Breast epithelium (tissue), 3 donors: Measurements from ENCODE around the gene URB2.

ENCODE experiments used
- POLR2A ChIP-seq: fragments of 450-650 bp; IDR thresholded peaks from one replicate; pipeline ENCODE4 v1.6.1; 2016; ENCODE audit warnings: antibody characterized with exemption, mild to moderate bottlenecking, moderate library complexity
- POLR2AphosphoS5 ChIP-seq, 3 donors: sonication (generic); formaldehyde crosslinking; IDR thresholded peaks; one replicate each; pipeline ENCODE4 v1.6.1; 2017; ENCODE audit warnings: antibody characterized with exemption in 3 of 3
- TF ChIP-seq, protein P1 (sequence below), 3 donors: fragments of 450-650 bp; IDR thresholded peaks; one replicate each; pipeline ENCODE4 v1.5.1; 2016 to 2017; ENCODE audit warnings: antibody characterized with exemption in 3 of 3, mild to moderate bottlenecking in 3 of 3, moderate library complexity in 3 of 3

DNA sequence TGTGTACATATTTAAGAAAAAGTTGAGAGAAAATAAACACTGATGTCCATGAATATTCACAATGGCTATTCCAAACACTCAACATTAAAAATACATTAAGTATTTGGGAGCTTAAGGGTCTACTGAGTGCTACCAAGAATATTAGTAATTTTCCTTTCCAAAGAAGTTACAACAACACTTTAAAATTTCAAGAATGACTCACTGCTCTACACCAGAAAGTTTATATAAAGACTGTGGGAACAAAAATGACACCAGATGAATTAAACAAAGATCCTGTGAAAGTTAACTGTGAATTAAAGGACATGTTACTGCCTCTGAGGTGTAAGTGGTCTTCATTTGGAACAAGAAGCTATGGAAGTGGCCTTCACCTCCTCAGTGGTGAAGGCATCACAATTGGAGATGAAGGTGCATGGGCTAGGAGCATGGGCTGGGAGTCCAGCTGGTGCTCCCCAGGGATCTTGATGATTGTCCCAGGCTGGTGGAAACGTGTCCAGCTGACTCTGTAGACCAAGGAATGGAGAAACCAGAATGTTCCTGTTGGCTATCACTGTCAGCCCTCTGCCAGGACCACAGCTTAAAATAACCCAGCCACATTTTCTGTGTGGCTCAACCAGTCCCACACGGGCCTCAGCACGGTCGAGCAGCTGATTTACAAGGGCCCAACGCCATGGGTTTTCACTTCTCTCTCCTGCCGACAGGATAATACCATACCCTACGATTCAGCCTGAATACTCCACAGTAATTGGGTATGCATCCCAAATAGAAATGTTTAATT is 28.9 kb upstream of the URB2 start:
- no peak for TF ChIP-seq POLR2A
- TF ChIP-seq, protein P1, sequence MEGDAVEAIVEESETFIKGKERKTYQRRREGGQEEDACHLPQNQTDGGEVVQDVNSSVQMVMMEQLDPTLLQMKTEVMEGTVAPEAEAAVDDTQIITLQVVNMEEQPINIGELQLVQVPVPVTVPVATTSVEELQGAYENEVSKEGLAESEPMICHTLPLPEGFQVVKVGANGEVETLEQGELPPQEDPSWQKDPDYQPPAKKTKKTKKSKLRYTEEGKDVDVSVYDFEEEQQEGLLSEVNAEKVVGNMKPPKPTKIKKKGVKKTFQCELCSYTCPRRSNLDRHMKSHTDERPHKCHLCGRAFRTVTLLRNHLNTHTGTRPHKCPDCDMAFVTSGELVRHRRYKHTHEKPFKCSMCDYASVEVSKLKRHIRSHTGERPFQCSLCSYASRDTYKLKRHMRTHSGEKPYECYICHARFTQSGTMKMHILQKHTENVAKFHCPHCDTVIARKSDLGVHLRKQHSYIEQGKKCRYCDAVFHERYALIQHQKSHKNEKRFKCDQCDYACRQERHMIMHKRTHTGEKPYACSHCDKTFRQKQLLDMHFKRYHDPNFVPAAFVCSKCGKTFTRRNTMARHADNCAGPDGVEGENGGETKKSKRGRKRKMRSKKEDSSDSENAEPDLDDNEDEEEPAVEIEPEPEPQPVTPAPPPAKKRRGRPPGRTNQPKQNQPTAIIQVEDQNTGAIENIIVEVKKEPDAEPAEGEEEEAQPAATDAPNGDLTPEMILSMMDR (IDR thresholded peaks at IDR 0.05) = no peak
- peak in 1 of 3 donors; percentile 33 for TF ChIP-seq POLR2AphosphoS5 (IDR thresholded peaks at IDR 0.05)
